ENCODE results near the gene OPN4.

Gene OPN4

DNA sequence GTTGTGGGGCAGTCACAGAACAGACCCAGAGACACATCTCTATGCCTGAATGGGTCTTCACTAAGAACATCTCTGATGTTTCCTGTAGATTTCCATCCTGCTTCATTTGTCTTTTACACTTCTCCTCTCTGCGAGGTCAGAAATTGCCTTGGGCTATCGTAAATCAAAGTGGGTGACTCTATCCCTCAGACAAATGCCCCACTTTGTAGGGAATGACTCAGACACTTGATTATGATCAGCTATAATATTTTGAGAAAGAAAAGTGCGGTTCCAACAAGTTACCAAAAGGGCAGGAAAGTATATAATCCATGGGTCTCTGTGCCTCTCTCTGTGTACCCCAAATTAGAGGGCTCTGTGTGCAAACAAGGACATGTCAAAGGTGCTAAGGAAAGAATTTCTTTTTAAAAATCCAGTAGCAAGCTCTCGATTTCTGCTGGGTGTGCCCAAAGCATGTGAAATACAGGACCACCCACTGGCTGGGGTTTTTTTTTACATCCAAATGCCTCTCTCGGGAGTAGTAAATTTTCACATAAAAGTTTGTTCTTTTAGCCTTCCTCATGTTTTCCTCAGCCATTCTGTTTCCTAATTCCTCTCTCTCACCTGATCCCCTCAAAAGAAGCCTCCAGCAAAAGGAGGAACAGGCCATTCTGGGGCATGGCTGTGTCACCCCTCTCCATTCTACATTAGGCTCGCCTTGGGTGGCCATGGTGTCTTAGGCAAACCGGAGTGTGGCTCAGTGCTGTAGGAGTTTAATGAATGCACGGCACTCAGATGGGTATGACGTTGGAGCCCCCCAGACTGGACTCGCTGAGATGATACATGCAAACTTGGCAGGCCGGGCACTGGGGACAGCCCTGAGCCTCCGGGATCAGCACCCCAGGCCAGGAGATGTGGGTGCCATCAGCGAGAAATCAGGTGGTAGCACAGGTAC is 6.3 kb upstream of the OPN4 start:
- DNase-seq (ENCODE audit: low spot score), result no peak

DNA sequence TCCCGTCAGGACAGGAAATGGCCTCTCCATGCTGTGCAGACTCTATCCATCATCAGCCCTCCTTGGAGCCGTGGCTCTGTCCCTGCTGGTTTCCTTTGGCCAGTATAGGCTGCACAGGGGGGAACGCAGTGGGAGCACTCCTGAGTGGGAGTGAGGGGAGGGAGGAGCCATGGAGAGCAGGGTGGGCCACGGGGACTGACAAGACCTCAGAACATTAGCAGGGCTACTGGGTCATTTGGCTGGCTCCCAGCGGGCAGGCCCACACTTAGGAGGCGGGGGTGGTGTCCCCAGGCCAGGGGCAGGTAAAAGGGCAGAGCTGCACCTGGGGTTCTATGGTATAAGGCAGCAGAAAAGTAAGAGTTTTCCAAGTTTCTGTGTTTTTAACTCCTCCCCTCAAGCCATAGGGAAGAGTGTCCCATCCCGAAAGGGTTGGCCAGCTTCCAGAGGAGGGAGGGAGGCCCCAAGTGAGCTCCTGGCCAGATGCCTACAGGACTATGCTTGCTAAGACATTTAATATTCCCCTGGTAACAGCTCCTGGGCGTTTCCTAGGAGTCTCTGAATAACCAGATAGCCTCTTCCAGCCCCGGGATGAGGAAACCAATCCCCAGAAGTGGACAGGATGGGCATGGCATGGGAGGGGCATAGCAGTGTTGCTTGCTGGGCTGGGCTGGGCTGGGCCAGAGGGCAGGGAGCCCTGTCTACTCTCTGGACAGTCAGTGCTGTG is 5.5 kb upstream of the OPN4 start:
- DNase-seq (ENCODE audit: low spot score), result no peak

GRCh38 chr10:86649471-86650150 is 4.7 kb upstream of the OPN4 start:
- DNase-seq (ENCODE audit: low spot score), result no peak

DNA sequence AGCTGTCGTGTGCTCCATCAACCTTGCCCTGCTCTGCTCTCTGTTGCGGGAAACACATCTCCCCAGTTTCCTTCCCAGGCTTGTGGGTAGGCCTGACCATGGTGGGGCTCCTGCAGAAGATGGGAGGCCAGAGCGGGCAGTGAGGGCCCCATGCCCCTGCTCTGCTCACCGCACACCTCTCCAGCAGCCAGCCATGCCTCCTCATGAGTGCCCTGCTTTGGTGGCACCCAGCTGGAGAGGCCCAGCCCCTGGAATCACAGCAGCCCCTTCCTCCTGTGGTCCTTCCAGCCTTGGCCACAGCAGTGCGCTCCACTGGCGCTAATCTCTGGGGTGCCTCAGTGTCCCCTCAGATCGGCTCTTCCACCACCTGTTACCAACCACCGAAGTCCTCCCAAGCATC is 4.2 kb upstream of the OPN4 start:
- DNase-seq (ENCODE audit: low spot score), result no peak

- no peak for DNase-seq (ENCODE audit: low spot score)
Measured at GRCh38 chr10:86651021-86651471, 3.3 kb upstream of the OPN4 start.

GRCh38 chr10:86651631-86652331 is 2.6 kb upstream of the OPN4 start:
- no peak for DNase-seq (ENCODE audit: low spot score)

- no peak for DNase-seq (ENCODE audit: low spot score)
Measured at GRCh38 chr10:86652361-86653202, 1.8 kb upstream of the OPN4 start.

- no peak for DNase-seq (ENCODE audit: low spot score)
Measured at GRCh38 chr10:86653379-86653778, 968 bp upstream of the OPN4 start.

DNA sequence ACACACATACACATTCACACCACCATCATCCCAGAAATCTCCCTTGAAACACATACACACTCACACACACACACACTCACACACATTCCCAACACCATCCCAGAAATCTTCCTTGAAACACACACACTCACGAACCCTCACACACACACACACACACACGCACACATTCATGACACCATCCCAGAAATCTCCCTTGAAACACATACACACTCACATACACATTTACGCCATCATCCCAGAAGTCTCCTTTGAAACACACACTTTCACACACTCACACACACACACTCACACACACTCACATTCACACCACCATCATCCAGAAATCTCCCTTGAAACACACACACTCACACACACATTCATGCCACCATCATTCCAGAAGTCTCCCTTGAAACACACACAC is 360 bp upstream of the OPN4 start:
- DNase-seq (ENCODE audit: low spot score), result no peak

- no peak for DNase-seq (ENCODE audit: low spot score)
Measured at GRCh38 chr10:86655173-86655540, 810 bp downstream of the OPN4 start.

- DNase-seq (ENCODE audit: low spot score), result no peak
Measured at GRCh38 chr10:86655596-86655995, 1.2 kb downstream of the OPN4 start.

GRCh38 chr10:86657011-86657395 is 2.7 kb downstream of the OPN4 start:
- no peak for DNase-seq (ENCODE audit: low spot score)

GRCh38 chr10:86657396-86658011 is 3.2 kb downstream of the OPN4 start:
- no peak for DNase-seq (ENCODE audit: low spot score)

DNA sequence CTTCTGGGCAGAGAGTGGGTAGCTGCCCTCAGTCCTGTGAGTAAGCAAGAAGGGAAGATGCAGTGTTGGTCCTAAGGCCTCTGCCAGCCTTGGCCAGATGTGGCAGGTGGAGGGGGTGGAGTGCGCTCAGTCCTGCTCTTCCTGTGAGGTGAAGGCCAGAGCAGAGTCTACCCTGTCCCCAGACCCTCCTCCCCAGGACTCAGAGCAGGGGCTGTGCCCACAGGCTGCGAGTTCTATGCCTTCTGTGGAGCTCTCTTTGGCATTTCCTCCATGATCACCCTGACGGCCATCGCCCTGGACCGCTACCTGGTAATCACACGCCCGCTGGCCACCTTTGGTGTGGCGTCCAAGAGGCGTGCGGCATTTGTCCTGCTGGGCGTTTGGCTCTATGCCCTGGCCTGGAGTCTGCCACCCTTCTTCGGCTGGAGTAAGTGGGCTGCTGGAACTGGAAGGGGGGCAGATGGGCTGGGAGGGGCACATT is 4.0 kb downstream of the OPN4 start:
- no peak for DNase-seq (ENCODE audit: low spot score)

- no peak for DNase-seq (ENCODE audit: low spot score)
Measured at GRCh38 chr10:86658751-86659150, 4.4 kb downstream of the OPN4 start.

DNA sequence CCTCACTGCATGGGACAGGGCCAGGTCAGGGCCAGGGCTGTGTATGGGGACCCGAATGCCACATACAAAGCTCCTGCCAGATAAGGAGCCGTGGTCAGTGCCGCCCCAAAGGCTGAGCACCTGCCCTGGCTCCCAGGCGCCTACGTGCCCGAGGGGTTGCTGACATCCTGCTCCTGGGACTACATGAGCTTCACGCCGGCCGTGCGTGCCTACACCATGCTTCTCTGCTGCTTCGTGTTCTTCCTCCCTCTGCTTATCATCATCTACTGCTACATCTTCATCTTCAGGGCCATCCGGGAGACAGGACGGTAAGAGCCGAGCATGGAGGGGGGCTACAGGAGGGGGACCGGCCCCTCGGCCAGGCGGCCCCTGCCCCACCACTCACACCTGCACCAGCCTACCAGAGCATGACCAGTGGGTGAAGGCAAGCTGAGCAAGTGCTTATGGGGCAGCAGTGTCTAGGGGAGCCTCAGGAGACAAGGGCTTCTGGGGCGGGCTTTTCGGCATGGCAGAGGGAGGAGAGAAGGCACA is 4.9 kb downstream of the OPN4 start:
- no peak for DNase-seq (ENCODE audit: low spot score)

DNA sequence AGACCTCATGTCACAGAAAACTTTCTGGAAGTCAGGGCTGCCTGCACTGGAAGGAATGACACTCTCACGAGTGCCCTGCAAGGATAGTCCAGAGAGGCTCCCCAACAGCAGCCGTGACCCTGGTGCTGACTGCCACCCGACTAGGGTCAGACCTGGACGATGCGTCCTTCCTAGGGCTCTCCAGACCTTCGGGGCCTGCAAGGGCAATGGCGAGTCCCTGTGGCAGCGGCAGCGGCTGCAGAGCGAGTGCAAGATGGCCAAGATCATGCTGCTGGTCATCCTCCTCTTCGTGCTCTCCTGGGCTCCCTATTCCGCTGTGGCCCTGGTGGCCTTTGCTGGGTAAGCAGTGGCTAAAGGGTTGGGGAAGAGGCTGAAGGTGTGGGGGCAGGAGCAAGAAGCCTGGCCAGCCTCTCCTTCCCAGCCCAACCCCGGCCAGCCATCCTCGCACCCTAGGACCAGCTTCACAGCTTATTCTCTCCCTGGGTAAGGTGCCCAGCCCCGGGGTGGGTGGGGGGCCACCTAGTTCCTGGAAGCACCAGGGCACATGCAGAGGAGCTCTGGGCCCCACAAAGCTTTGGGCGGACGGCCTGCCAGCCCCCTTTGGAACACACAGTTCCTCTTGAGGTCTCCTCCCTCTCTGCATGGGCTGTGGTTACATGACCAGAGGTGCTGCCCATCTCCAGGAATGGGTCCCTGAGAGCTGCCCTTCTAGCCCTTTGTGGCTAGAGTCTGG is 5.5 kb downstream of the OPN4 start:
- no peak for DNase-seq (ENCODE audit: low spot score)

GRCh38 chr10:86661161-86662025 is 7.0 kb downstream of the OPN4 start:
- DNase-seq (ENCODE audit: low spot score), result no peak
